ENCODE results near the gene SNORC. TPM values are rescaled to one million over a fixed set of nuclear protein-coding genes. Genes with fewer than 3 reads are reported as not detected.
A peak's percentile ranks its signal among the peaks of the same experiment; 100 is the strongest.

The SNORC gene
- total RNA-seq, 2 experiments from 2014 or later: 0.87 to 2.1 TPM

DNA sequence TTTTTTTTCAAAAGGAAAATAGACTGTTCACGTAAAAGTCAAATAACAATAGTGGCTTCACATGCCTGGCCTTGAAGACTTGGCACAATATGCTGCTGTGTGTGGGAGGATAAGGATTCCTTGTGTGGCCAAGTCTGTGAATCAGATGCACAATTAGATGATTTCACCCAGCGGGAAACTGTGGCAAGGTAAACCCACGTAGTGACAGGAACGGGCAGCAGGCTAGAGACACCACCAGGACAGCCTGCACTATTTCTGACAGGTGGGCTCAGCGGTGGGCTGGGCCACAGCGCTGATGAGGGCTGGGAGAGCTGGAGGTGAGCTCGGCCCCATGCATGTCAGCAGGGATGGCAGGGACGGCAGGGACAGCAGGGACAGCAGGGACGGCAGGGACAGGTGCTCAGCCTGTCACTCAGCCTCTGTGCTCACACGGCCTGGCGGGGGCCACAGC lies 21.6 kb downstream of the SNORC start:
- Mint-ChIP-seq H3K27me3 (peaks cover 11% of the 10 kb centered on the region), H3K36me3 (ENCODE audit: low read depth) (no peaks in the 10 kb centered on the region), H3K4me3 (no peak overlapping the region), H3K27ac (no peak overlapping the region), H3K9me3 (ENCODE audit: low read depth) (no peaks in the 10 kb centered on the region), H3K4me1 (peaks cover 5% of the 10 kb centered on the region)
- no peak for DNase-seq
- ChIA-PET CTCF (no interaction called here), POLR2A (no interaction called here)
- ATAC-seq: no peak
- intact Hi-C loops (cut with DNase I, micrococcal nuclease): no loop called here

- Mint-ChIP-seq H3K27ac (no peak overlapping the region), H3K4me3 (no peak overlapping the region), H3K9me3 (ENCODE audit: low read depth) (no peaks in the 10 kb centered on the region), H3K36me3 (ENCODE audit: low read depth) (no peaks in the 10 kb centered on the region), H3K4me1 (peaks cover 5% of the 10 kb centered on the region), H3K27me3 (peaks cover 11% of the 10 kb centered on the region)
- DNase-seq (no peak), ATAC-seq (no peak)
- intact Hi-C loops (cut with DNase I, micrococcal nuclease): no loop called here
- ChIA-PET CTCF (no interaction called here), POLR2A (no interaction called here)
Measured at GRCh38 chr2:232892221-232892620, 22.2 kb downstream of the SNORC start.

DNA sequence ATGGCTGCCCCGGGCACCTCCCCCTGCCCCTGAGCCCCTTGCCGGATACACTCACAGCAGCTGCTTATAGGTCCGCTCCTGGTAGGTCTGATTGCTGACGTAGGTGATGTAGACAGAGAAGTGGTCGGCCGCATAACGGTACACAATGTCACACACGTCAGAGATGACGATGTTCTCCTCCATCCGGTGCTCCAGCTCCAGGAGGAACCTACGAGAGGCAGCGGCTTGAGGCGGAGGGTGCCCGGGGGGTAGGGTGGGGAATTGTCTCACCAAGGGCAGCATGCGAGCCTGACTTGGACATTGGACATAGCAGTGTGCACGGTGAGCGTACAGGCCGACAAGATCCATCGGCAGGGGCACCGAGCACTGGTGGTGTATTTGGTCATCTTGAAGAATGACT lies 22.8 kb downstream of the SNORC start:
- no peak overlapping the region for H3K27ac Mint-ChIP-seq
- no peak overlapping the region for H3K4me3 Mint-ChIP-seq
- H3K9me3 Mint-ChIP-seq (ENCODE audit: low read depth): no peaks in the 10 kb centered on the region
- CTCF ChIA-PET: no interaction called here
- ATAC-seq: no peak
- H3K36me3 Mint-ChIP-seq (ENCODE audit: low read depth): no peaks in the 10 kb centered on the region
- POLR2A ChIA-PET: no interaction called here
- H3K27me3 Mint-ChIP-seq: peaks cover 11% of the 10 kb centered on the region
- H3K4me1 Mint-ChIP-seq: peaks cover 5% of the 10 kb centered on the region
- intact Hi-C loops (cut with DNase I, micrococcal nuclease): no loop called here
- DNase-seq: no peak

DNA sequence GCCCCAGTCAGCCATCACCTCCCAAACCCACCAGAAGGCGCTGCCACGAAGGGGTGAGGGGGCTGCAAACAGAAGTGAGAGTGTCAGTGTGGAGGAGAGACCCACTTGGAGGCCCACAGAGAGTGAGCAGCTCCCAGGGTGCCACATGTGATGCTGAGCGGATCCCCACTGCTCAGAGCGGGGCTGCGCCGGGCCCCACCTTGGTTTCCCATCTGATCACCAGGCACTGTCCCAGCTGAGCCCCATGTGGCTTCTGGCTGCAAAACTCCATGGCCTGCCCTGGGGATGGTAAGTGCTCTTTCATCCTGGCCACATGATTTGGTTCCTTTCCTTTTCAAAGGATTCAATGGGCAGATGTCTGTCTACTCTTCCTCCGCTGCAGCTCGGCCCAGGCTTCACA lies 23.8 kb downstream of the SNORC start:
- DNase-seq: no peak
- no peaks in the 10 kb centered on the region for H3K9me3 Mint-ChIP-seq (ENCODE audit: low read depth)
- POLR2A ChIA-PET: no interaction called here
- H3K4me1 Mint-ChIP-seq: peaks cover 5% of the 10 kb centered on the region
- no peak overlapping the region for H3K4me3 Mint-ChIP-seq
- CTCF ChIA-PET: no interaction called here
- H3K36me3 Mint-ChIP-seq (ENCODE audit: low read depth): no peaks in the 10 kb centered on the region
- intact Hi-C loops (cut with DNase I, micrococcal nuclease): no loop called here
- H3K27me3 Mint-ChIP-seq: peaks cover 11% of the 10 kb centered on the region
- no peak for ATAC-seq
- no peak overlapping the region for H3K27ac Mint-ChIP-seq

- H3K27me3 Mint-ChIP-seq: peaks cover 11% of the 10 kb centered on the region
- H3K4me1 Mint-ChIP-seq: peaks cover 5% of the 10 kb centered on the region
- no peaks in the 10 kb centered on the region for H3K36me3 Mint-ChIP-seq (ENCODE audit: low read depth)
- no peak overlapping the region for H3K4me3 Mint-ChIP-seq
- intact Hi-C loops (cut with DNase I, micrococcal nuclease): no loop called here
- ATAC-seq (no peak), DNase-seq (no peak)
- POLR2A ChIA-PET: no interaction called here
- CTCF ChIA-PET: no interaction called here
- no peaks in the 10 kb centered on the region for H3K9me3 Mint-ChIP-seq (ENCODE audit: low read depth)
- H3K27ac Mint-ChIP-seq: no peak overlapping the region
Measured at GRCh38 chr2:232894251-232894650, 24.2 kb downstream of the SNORC start.

GRCh38 chr2:232894746-232895145 lies 24.7 kb downstream of the SNORC start:
- DNase-seq: no peak
- intact Hi-C loops (cut with DNase I, micrococcal nuclease): no loop called here
- ATAC-seq: no peak
- Mint-ChIP-seq H3K9me3 (ENCODE audit: low read depth) (no peaks in the 10 kb centered on the region), H3K36me3 (ENCODE audit: low read depth) (no peaks in the 10 kb centered on the region), H3K4me3 (no peak overlapping the region), H3K4me1 (peaks cover 5% of the 10 kb centered on the region), H3K27me3 (peaks cover 11% of the 10 kb centered on the region), H3K27ac (no peak overlapping the region)
- ChIA-PET POLR2A (interaction anchor here (0.7 kb wide), 1 partner anchor 1308 kb away, joined by 3 read pairs; no protein-coding TSS in a partner anchor), CTCF (no interaction called here)

DNA sequence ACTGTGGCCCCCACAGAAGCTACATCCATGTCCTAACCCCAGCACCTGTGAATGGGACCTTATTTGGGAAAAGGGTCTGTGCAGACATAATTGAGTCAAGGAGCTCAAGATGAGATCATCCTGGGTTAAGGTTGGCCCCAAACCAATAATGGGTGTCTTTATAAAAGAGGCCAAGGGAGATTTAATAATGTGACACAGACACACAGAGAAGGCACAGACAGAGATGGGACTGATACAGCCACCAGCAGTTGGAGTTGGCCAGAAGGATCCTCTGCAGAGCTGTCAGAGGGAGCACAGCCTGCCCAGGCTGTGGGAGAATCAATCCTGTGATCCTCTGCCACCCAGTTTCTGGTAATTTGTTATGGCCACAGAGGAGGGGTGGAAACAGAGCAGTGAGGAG lies 26.0 kb downstream of the SNORC start:
- POLR2A ChIA-PET: no interaction called here
- Mint-ChIP-seq H3K27me3 (peaks cover 5% of the 10 kb centered on the region), H3K4me3 (peak overlapping the region; percentile 23), H3K27ac (peak overlapping the region; percentile 79), H3K4me1 (peaks cover 5% of the 10 kb centered on the region), H3K36me3 (ENCODE audit: low read depth) (no peaks in the 10 kb centered on the region), H3K9me3 (ENCODE audit: low read depth) (no peaks in the 10 kb centered on the region)
- DNase-seq: no peak
- CTCF ChIA-PET: no interaction called here
- no peak for ATAC-seq
- intact Hi-C loops (cut with DNase I, micrococcal nuclease): loop anchor here in 1 of 2 experiments (2.0 kb wide), 1 partner anchor 345 kb away; the partner anchor contains the start of genes EIF4E2 and TIGD1

- intact Hi-C loops (cut with DNase I, micrococcal nuclease): loop anchor here in 1 of 2 experiments (2.0 kb wide), 1 partner anchor 346 kb away; the partner anchor contains the start of genes EIF4E2 and TIGD1
- Mint-ChIP-seq H3K9me3 (ENCODE audit: low read depth) (no peaks in the 10 kb centered on the region), H3K36me3 (ENCODE audit: low read depth) (no peaks in the 10 kb centered on the region), H3K27me3 (peaks cover 5% of the 10 kb centered on the region), H3K4me3 (no peak overlapping the region), H3K4me1 (peaks cover 12% of the 10 kb centered on the region), H3K27ac (no peak overlapping the region)
- no peak for ATAC-seq
- ChIA-PET CTCF (interaction anchor here (1.5 to 1.7 kb wide), 2 partner anchors 43 to 156 kb away, joined by 4 to 6 read pairs; no protein-coding TSS in a partner anchor), POLR2A (interaction anchor here (0.6 kb wide), 1 partner anchor 518 kb away, joined by 3 read pairs; no protein-coding TSS in a partner anchor)
- DNase-seq: no peak
Measured at GRCh38 chr2:232896720-232897597, 26.9 kb downstream of the SNORC start.

DNA sequence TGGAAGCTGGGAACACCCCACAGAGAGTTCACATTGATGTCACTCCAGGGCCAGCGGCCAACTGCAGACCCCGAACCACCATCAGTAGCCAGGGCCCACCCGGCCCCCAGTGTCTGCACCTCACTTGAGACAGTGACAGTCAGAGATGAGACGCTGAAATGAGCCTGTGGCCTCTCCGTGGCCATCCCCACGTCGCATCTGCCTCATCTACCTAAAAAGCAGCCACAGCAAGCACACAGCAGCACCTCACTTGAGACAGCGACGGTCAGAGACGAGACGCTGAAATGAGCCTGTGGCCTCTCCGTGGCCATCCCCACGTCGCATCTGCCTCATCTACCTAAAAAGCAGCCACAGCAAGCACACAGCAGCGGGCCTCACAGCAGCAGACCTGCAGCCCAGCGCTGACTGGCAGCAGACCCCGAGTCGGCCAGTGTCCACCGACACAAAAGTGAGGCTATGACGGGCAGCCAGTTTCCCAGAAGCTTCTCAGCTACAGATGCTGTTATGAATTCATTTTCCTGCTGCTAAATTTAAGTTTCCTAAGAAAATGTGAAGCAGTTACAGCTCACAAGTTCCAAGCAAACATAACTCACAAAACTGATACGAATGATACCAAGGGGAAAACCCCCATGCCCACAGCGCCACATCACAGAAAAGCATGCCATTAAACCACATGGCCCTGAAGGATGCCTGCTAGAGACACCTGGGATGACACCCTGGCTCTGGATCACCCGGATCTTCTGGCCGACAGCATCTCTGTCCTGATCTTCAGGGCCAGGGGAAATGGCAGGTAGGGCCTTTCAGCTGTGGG lies 27.7 kb downstream of the SNORC start:
- POLR2A ChIA-PET: interaction anchor here (0.6 kb wide), 2 partner anchors 184 to 518 kb away, joined by 3 to 4 read pairs; no protein-coding TSS in a partner anchor
- no peak overlapping the region for H3K4me3 Mint-ChIP-seq
- H3K4me1 Mint-ChIP-seq: peaks cover 15% of the 10 kb centered on the region
- CTCF ChIA-PET: interaction anchor here (0.8 to 1.7 kb wide), 3 partner anchors 44 to 156 kb away, joined by 3 to 6 read pairs (median 4); no protein-coding TSS in a partner anchor
- no peaks in the 10 kb centered on the region for H3K9me3 Mint-ChIP-seq (ENCODE audit: low read depth)
- ATAC-seq (peak; percentile 76), DNase-seq (peak; percentile 85)
- no peak overlapping the region for H3K27ac Mint-ChIP-seq
- peaks cover 2% of the 10 kb centered on the region for H3K27me3 Mint-ChIP-seq
- H3K36me3 Mint-ChIP-seq (ENCODE audit: low read depth): no peaks in the 10 kb centered on the region
- intact Hi-C loops (cut with DNase I, micrococcal nuclease): loop anchor here in 1 of 2 experiments (2.0 kb wide), 3 partner anchors 183 to 353 kb away; partner anchors contain the start of genes ATG16L1, EIF4E2 and TIGD1

GRCh38 chr2:232898592-232899543 lies 28.8 kb downstream of the SNORC start:
- Mint-ChIP-seq H3K9me3 (ENCODE audit: low read depth) (no peaks in the 10 kb centered on the region), H3K4me1 (peaks cover 15% of the 10 kb centered on the region), H3K27ac (no peak overlapping the region), H3K36me3 (ENCODE audit: low read depth) (no peaks in the 10 kb centered on the region), H3K4me3 (no peak overlapping the region), H3K27me3 (no peaks in the 10 kb centered on the region)
- CTCF ChIA-PET: interaction anchor here (1.5 to 1.7 kb wide), 2 partner anchors 45 to 154 kb away, joined by 4 to 6 read pairs; no protein-coding TSS in a partner anchor
- POLR2A ChIA-PET: no interaction called here
- DNase-seq (no peak), ATAC-seq (peak; percentile 8)
- intact Hi-C loops (cut with DNase I, micrococcal nuclease): loop anchor here in 1 of 2 experiments (2.0 kb wide), 2 partner anchors 182 to 352 kb away; partner anchors contain the start of gene ATG16L1
